HG02981 (cell line): Measurements from ENCODE around the gene NUDT22.

Source experiments
- ATAC-seq: cut with Tn5 transposase; IDR thresholded peaks from one replicate; pipeline ENCODE4 v1.9.1; 2021; ENCODE audit warnings: mild to moderate bottlenecking, moderate library complexity; ENCODE audit not compliant: unreplicated experiment

NUDT22 gene

GRCh38 chr11:64241241-64241490, 15.1 kb downstream of the NUDT22 start:
- ATAC-seq: no peak

GRCh38 chr11:64241491-64242374, 15.7 kb downstream of the NUDT22 start:
- peak; percentile 56 for ATAC-seq

- no peak for ATAC-seq
These were observed 17.3 kb downstream of the NUDT22 start for GRCh38 chr11:64243236-64243854.

GRCh38 chr11:64244107-64244506, 18.0 kb downstream of the NUDT22 start:
- ATAC-seq: no peak

GRCh38 chr11:64244966-64245365, 18.9 kb downstream of the NUDT22 start:
- ATAC-seq: no peak

- no peak for ATAC-seq
These were observed 19.3 kb downstream of the NUDT22 start for GRCh38 chr11:64245401-64245796.

GRCh38 chr11:64245797-64246620, 19.9 kb downstream of the NUDT22 start:
- no peak for ATAC-seq

- ATAC-seq: peak; percentile 14
These were observed 20.5 kb downstream of the NUDT22 start for GRCh38 chr11:64246621-64246870.

- ATAC-seq: peak; percentile 33
These were observed 21.0 kb downstream of the NUDT22 start, which contains the start of gene PPP1R14B for GRCh38 chr11:64246871-64247728. Gene PPP1R14B, minus strand, starts transcription at chr11:64246943. Its CDS starts 270 bp downstream, at chr11:64246673.

- ATAC-seq: no peak
These were observed 21.9 kb downstream of the NUDT22 start for GRCh38 chr11:64247729-64248531.

GRCh38 chr11:64248578-64248977, 22.5 kb downstream of the NUDT22 start:
- no peak for ATAC-seq

- ATAC-seq: no peak
These were observed 23.0 kb downstream of the NUDT22 start for GRCh38 chr11:64249038-64249437.

GRCh38 chr11:64249563-64250414, 23.7 kb downstream of the NUDT22 start:
- no peak for ATAC-seq

- ATAC-seq: no peak
These were observed 24.4 kb downstream of the NUDT22 start for GRCh38 chr11:64250415-64251015.

- ATAC-seq: no peak
These were observed 25.1 kb downstream of the NUDT22 start, which contains the start of gene PLCB3 for GRCh38 chr11:64251016-64251752. Gene PLCB3, plus strand, starts transcription at chr11:64251530. Its CDS starts 120 bp downstream, at chr11:64251650.

GRCh38 chr11:64251753-64252002, 25.6 kb downstream of the NUDT22 start:
- ATAC-seq: no peak

GRCh38 chr11:64252003-64252872, 26.2 kb downstream of the NUDT22 start:
- ATAC-seq: no peak
